A549 (cell line): ENCODE measurements around the gene ZDHHC23. TPM values are rescaled to one million over a fixed set of nuclear protein-coding genes. Genes with fewer than 3 reads are reported as not detected.

Experiments used
- ATAC-seq, 2 experiments: fragments of 200-7000 bp in 1 of 2; fragments of >200 bp in 1 of 2; cut with Nextera tagmentation in 1 of 2; cut with Tn5 transposase in 1 of 2; 3 replicates each; pipeline versions ENCODE4 v1.8.0 to v1.9.1; 2018 to 2020; ENCODE audit warnings: mild to moderate bottlenecking in 1 of 2, moderate library complexity in 1 of 2
- CTCF ChIA-PET: fragments of 300-600 bp; sonication (Branson Sonifier 250); formaldehyde crosslinking; extraction: SDS; loops from one replicate; lab custom pipeline; 2021; ENCODE audit warnings: antibody characterized with exemption, inconsistent platforms; lab: Yijun Ruan, JAX
- POLR2A ChIA-PET: fragments of 350-600 bp; formaldehyde crosslinking; extraction: SDS; loops from one replicate; lab custom pipeline; 2021; ENCODE audit warnings: antibody characterized with exemption, inconsistent platforms; lab: Yijun Ruan, JAX
- DNase-seq, 2 experiments: peaks; one replicate each; pipeline versions ENCODE4 v3.0.0 to v3.0.0-alpha.2; 2011 to 2016; ENCODE audit warnings: low read depth in 1 of 2, low spot score in 1 of 2
- FAIRE-seq: peaks from 2 replicates; lab custom pipeline; 2011; peaks lifted over from hg19 to GRCh38; lab: Jason Lieb, UNC
- H3K27ac ChIP-seq, 2 experiments: fragments of >200 bp; sonication (Bioruptor Twin); formaldehyde crosslinking; 3 replicates each; pipeline ENCODE4 v1.5.1; 2016 to 2017
- H3K4me1 ChIP-seq: fragments of >200 bp; sonication (Bioruptor Twin); formaldehyde crosslinking; 3 replicates; pipeline ENCODE4 v1.6.1; 2016
- H3K4me2 ChIP-seq: fragments of >200 bp; sonication (Bioruptor Twin); formaldehyde crosslinking; 3 replicates; pipeline ENCODE4 v1.6.1; 2016
- H3K4me3 ChIP-seq: fragments of >200 bp; sonication (Bioruptor Twin); formaldehyde crosslinking; 3 replicates; pipeline ENCODE4 v1.5.1; 2016
- H3K9me3 ChIP-seq: fragments of >200 bp; sonication (Bioruptor Twin); formaldehyde crosslinking; 3 replicates; pipeline ENCODE4 v1.6.1; 2016
- CBX2 ChIP-seq: fragments of 200-600 bp; sonication (generic); IDR thresholded peaks from 2 replicates; pipeline ENCODE4 v1.6.1; 2016; ENCODE audit warnings: low read depth, mild to moderate bottlenecking, borderline replicate concordance
- CHD4 ChIP-seq: fragments of 200-600 bp; sonication (generic); IDR thresholded peaks from 2 replicates; pipeline ENCODE4 v1.6.1; 2016; ENCODE audit warnings: antibody characterized with exemption, mild to moderate bottlenecking, borderline replicate concordance
- E2F6 ChIP-seq: IDR thresholded peaks from 2 replicates; pipeline ENCODE4 v1.6.1; 2012; ENCODE audit warnings: low read depth, borderline replicate concordance
- ESRRA ChIP-seq: fragments of 150-350 bp; IDR thresholded peaks from 2 replicates; pipeline ENCODE4 v1.6.1; 2014; ENCODE audit warnings: mild to moderate bottlenecking, low read length, borderline replicate concordance
- FOSL2 ChIP-seq, 2 experiments: fragments of 450-650 bp in 1 of 2; fragments of >200 bp in 1 of 2; sonication (Bioruptor Twin) in 1 of 2; formaldehyde crosslinking; IDR thresholded peaks; 2 replicates each; pipeline versions ENCODE4 v1.5.0 to v1.6.1; 2016 to 2020; ENCODE audit warnings: mild to moderate bottlenecking in 1 of 2, moderate library complexity in 1 of 2
- FOXS1 ChIP-seq: fragments of 250-450 bp; sonication (Bioruptor Pico); IDR thresholded peaks from 2 replicates; pipeline ENCODE4 v1.5.0; 2020; ENCODE audit warnings: mild to moderate bottlenecking, moderate library complexity
- HOXB5 ChIP-seq: fragments of 250-450 bp; sonication (Bioruptor Pico); IDR thresholded peaks from 2 replicates; pipeline ENCODE4 v1.5.0; 2020; ENCODE audit warnings: mild to moderate bottlenecking, moderate library complexity
- JUN ChIP-seq, 2 experiments: fragments of >200 bp; sonication (Bioruptor Twin); formaldehyde crosslinking; IDR thresholded peaks; 2 replicates in 1 of 2; 3 replicates in 1 of 2; pipeline ENCODE4 v1.6.1; 2016 to 2017
- KDM1A ChIP-seq: fragments of 200-600 bp; sonication (generic); IDR thresholded peaks from 2 replicates; pipeline ENCODE4 v1.6.1; 2016; ENCODE audit warnings: low read depth, mild to moderate bottlenecking
- MAFK ChIP-seq: fragments of 450-650 bp; IDR thresholded peaks from 2 replicates; pipeline ENCODE4 v1.6.1; 2014; ENCODE audit not compliant: partially characterized antibody
- MAX ChIP-seq: IDR thresholded peaks from 2 replicates; pipeline ENCODE4 v1.6.1; 2012
- PHF8 ChIP-seq: fragments of 200-600 bp; sonication (generic); IDR thresholded peaks from 2 replicates; pipeline ENCODE4 v1.6.1; 2016; ENCODE audit warnings: low read depth, mild to moderate bottlenecking, antibody characterized with exemption, moderate library complexity, borderline replicate concordance
- POLR2A ChIP-seq: IDR thresholded peaks from 2 replicates; pipeline ENCODE4 v1.6.1; 2012; ENCODE audit warnings: mild to moderate bottlenecking, low read length
- POLR2AphosphoS2 ChIP-seq: conservative IDR thresholded peaks from 2 replicates; pipeline ENCODE4 v1.6.1; 2012; ENCODE audit warnings: low read length, improper control_type of control experiment, inconsistent platforms
- RAD21 ChIP-seq, 2 experiments: fragments of >200 bp in 1 of 2; sonication (Bioruptor Twin) in 1 of 2; formaldehyde crosslinking in 1 of 2; IDR thresholded peaks in 1 of 2; conservative IDR thresholded peaks in 1 of 2; 2 replicates in 1 of 2; 3 replicates in 1 of 2; pipeline ENCODE4 v1.6.1; 2012 to 2018; ENCODE audit warnings: inconsistent platforms in 1 of 2
- RARB ChIP-seq: fragments of 250-450 bp; sonication (Bioruptor Pico); IDR thresholded peaks from 2 replicates; pipeline ENCODE4 v1.8.0; 2021; ENCODE audit warnings: mild to moderate bottlenecking, moderate library complexity
- REST ChIP-seq: fragments of 200-600 bp; sonication (generic); IDR thresholded peaks from 2 replicates; pipeline ENCODE4 v1.6.1; 2016; ENCODE audit warnings: antibody characterized with exemption, mild to moderate bottlenecking, moderate library complexity
- RNF2 ChIP-seq: fragments of 200-600 bp; sonication (generic); IDR thresholded peaks from 2 replicates; pipeline ENCODE4 v1.6.1; 2016; ENCODE audit warnings: low read depth, mild to moderate bottlenecking, antibody characterized with exemption, moderate library complexity, borderline replicate concordance
- TFCP2L1 ChIP-seq: fragments of 250-450 bp; sonication (Bioruptor Pico); IDR thresholded peaks from 2 replicates; pipeline ENCODE4 v1.5.0; 2021; ENCODE audit warnings: mild to moderate bottlenecking
- ZFP36 ChIP-seq: fragments of 450-650 bp; IDR thresholded peaks from 2 replicates; pipeline ENCODE4 v1.6.1; 2014; ENCODE audit warnings: borderline replicate concordance; ENCODE audit not compliant: partially characterized antibody
- WGBS: methylation state at CpG from one replicate; pipeline ENCODE4 v1.1.6; 2017; ENCODE audit errors: missing lambda C conversion rate; 5-methylcytosine and 5-hydroxymethylcytosine counted together
- polyA plus RNA-seq, 4 experiments: library from polyadenylated mRNA; depleted of rRNA in 3 of 4; stranded (reverse); fragments of >200 nt; fragmentation: RNase III in 1 of 4; extraction: RNeasy Plus Mini Kit Qiagen cat#74134 plus additional on column Dnase treatment in 1 of 4; gene quantifications; 2 replicates in 3 of 4; 3 replicates in 1 of 4; pipeline ENCODE4 v1.2.3, GENCODE V29; 2011 to 2017

Gene ZDHHC23
- polyA plus RNA-seq, 2 of the 4 experiments (the other 2 are of a cell fraction) = 3.1 to 5.8 TPM

- WGBS = 19% methylated on average over 2 of the region's 2 CpGs
- no peak overlapping the region for H3K4me3 ChIP-seq
- TF ChIP-seq PHF8 (no peak), HOXB5 (CRISPR knock-in tag) (no peak), RNF2 (no peak), JUN (IDR thresholded peaks at IDR 0.05) (no peak), POLR2A (no peak), TFCP2L1 (CRISPR knock-in tag) (no peak), KDM1A (no peak), E2F6 (no peak), CHD4 (no peak), ESRRA (no peak), RAD21 (conservative IDR thresholded peaks at IDR 0.05 in 1 of 2, IDR thresholded peaks at IDR 0.05 in 1 of 2) (no peak), ZFP36 (no peak), CBX2 (no peak), POLR2AphosphoS2 (no peak)
- no peak for DNase-seq
- H3K4me2 ChIP-seq = no peak overlapping the region
- ChIA-PET CTCF (interaction anchor here (2.2 kb wide), 2 partner anchors 71 to 77 kb away, joined by 21 to 34 read pairs; partner anchors contain the start of gene GRAMD1C), POLR2A (interaction anchor here (0.6 to 0.8 kb wide), 2 partner anchors 70 to 112 kb away, joined by 4 to 5 read pairs; no protein-coding TSS in a partner anchor)
- no peaks in the 10 kb centered on the region for H3K9me3 ChIP-seq
- no peaks in the 10 kb centered on the region for H3K4me1 ChIP-seq
- no peak for ATAC-seq
- FAIRE-seq = no peak
- H3K27ac ChIP-seq = no peak overlapping the region
Measured at GRCh38 chr3:113914646-113915045, 33.2 kb upstream of the ZDHHC23 start.

- no peaks in the 10 kb centered on the region for H3K4me1 ChIP-seq
- H3K9me3 ChIP-seq = peaks cover 21% of the 10 kb centered on the region
- no peak overlapping the region for H3K4me2 ChIP-seq
- DNase-seq = no peak
- WGBS = 53% methylated on average over 4 of the region's 5 CpGs
- FAIRE-seq = no peak
- ATAC-seq = no peak
- H3K4me3 ChIP-seq = no peak overlapping the region
- POLR2A ChIA-PET = no interaction called here
- TF ChIP-seq FOXS1 (no peak), MAX (no peak), REST (no peak), HOXB5 (CRISPR knock-in tag) (no peak), RARB (no peak), POLR2AphosphoS2 (no peak), POLR2A (no peak)
- H3K27ac ChIP-seq = no peak overlapping the region
- CTCF ChIA-PET = interaction anchor here (1.2 to 2.0 kb wide), 2 partner anchors 15 to 20 kb away, joined by 3 to 6 read pairs; no protein-coding TSS in a partner anchor
Measured at GRCh38 chr3:113927556-113927955, 20.3 kb upstream of the ZDHHC23 start.

GRCh38 chr3:113946831-113947230 lies 982 bp upstream of the ZDHHC23 start:
- POLR2A ChIA-PET = no interaction called here
- DNase-seq (no peak), FAIRE-seq (no peak), ATAC-seq (no peak)
- Histone ChIP-seq H3K4me2 (peak overlapping the region; percentile 98), H3K4me1 (peaks cover 7% of the 10 kb centered on the region; the same call in 2 of the 3 replicates), H3K4me3 (peak overlapping the region; percentile 78), H3K27ac (peak overlapping the region; percentile 62 to 87), H3K9me3 (no peaks in the 10 kb centered on the region)
- 39% methylated on average over 7 of the region's 7 CpGs for WGBS
- CTCF ChIA-PET = interaction anchor here (0.5 to 0.6 kb wide), 2 partner anchors 44 to 354 kb away, joined by 3 read pairs; no protein-coding TSS in a partner anchor
- TF ChIP-seq RAD21 (conservative IDR thresholded peaks at IDR 0.05 in 1 of 2, IDR thresholded peaks at IDR 0.05 in 1 of 2) = no peak
- TF ChIP-seq MAFK = no peak
- no peak for TF ChIP-seq JUN (IDR thresholded peaks at IDR 0.05)
- TF ChIP-seq FOSL2 (IDR thresholded peaks at IDR 0.05) = no peak
- no peak for TF ChIP-seq FOSL2 (CRISPR knock-in tag; IDR thresholded peaks at IDR 0.05)
